MM.1S (cell line): ENCODE data around the gene APOO.

Experiments used
- DNase-seq: peaks from one replicate; pipeline ENCODE4 v3.0.0-alpha.2; 2015
- H2AFZ ChIP-seq: fragments of 300-600 bp; sonication (generic); 2 replicates; pipeline ENCODE4 v1.6.0; 2016; ENCODE audit warnings: antibody characterized with exemption, low read length
- H3F3A ChIP-seq: fragments of 300-600 bp; sonication (generic); 2 replicates; pipeline ENCODE4 v1.6.1; 2016; ENCODE audit warnings: mild to moderate bottlenecking, antibody characterized with exemption, low read length, moderate library complexity, mixed read lengths; ENCODE audit not compliant: insufficient read depth
- H3K27ac ChIP-seq: fragments of 300-600 bp; sonication (generic); 2 replicates; pipeline ENCODE4 v1.5.1; 2016; ENCODE audit warnings: mild to moderate bottlenecking, low read length
- H3K27me3 ChIP-seq: fragments of 300-600 bp; sonication (generic); replicated peaks from 2 replicates; pipeline ENCODE4 v1.6.0; 2016; ENCODE audit warnings: low read length; ENCODE audit not compliant: insufficient read depth
- H3K36me3 ChIP-seq: fragments of 300-600 bp; sonication (generic); replicated peaks from 2 replicates; pipeline ENCODE4 v1.6.1; 2016; ENCODE audit warnings: mild to moderate bottlenecking, low read length, mixed read lengths; ENCODE audit not compliant: insufficient read depth
- H3K4me1 ChIP-seq: fragments of 300-600 bp; sonication (generic); 2 replicates; pipeline ENCODE4 v1.6.1; 2016; ENCODE audit warnings: low read length, mixed read lengths
- H3K4me2 ChIP-seq: fragments of 300-600 bp; sonication (generic); 2 replicates; pipeline ENCODE4 v1.6.0; 2016; ENCODE audit warnings: low read depth, low read length
- H3K4me3 ChIP-seq: fragments of 300-600 bp; sonication (generic); 2 replicates; pipeline ENCODE4 v1.5.1; 2016; ENCODE audit warnings: low read length, mixed read lengths
- H3K79me2 ChIP-seq: fragments of 300-600 bp; sonication (generic); 2 replicates; pipeline ENCODE4 v1.6.1; 2016; ENCODE audit warnings: mixed run types, low read length, mixed read lengths
- H3K9ac ChIP-seq: fragments of 300-600 bp; sonication (generic); 2 replicates; pipeline ENCODE4 v1.6.1; 2016; ENCODE audit warnings: low read length, mixed read lengths
- H3K9me2 ChIP-seq: fragments of 300-600 bp; sonication (generic); replicated peaks from 2 replicates; pipeline ENCODE4 v1.6.1; 2016; ENCODE audit warnings: mild to moderate bottlenecking, low read length, mixed read lengths; ENCODE audit not compliant: insufficient read depth
- H3K9me3 ChIP-seq: fragments of 300-600 bp; sonication (generic); replicated peaks from 2 replicates; pipeline ENCODE4 v1.6.1; 2016; ENCODE audit warnings: mild to moderate bottlenecking, low read length, mixed read lengths; ENCODE audit not compliant: insufficient read depth
- H4K20me1 ChIP-seq: fragments of 300-600 bp; sonication (generic); 2 replicates; pipeline ENCODE4 v1.6.1; 2016; ENCODE audit warnings: mild to moderate bottlenecking, low read length, moderate library complexity, mixed read lengths; ENCODE audit not compliant: insufficient read depth
- EZH2 ChIP-seq: fragments of 300-600 bp; sonication (generic); optimal IDR thresholded peaks from 2 replicates; pipeline ENCODE3; 2017; ENCODE audit warnings: low read depth, mild to moderate bottlenecking, antibody characterized with exemption, low read length, mixed read lengths
- EZH2phosphoT487 ChIP-seq: fragments of 300-600 bp; sonication (generic); IDR thresholded peaks from 2 replicates; pipeline ENCODE4 v1.6.1; 2018; ENCODE audit warnings: antibody characterized with exemption, low read length
- TF ChIP-seq, protein P1 (sequence below): fragments of 300-600 bp; sonication (generic); IDR thresholded peaks from 2 replicates; pipeline ENCODE4 v1.5.1; 2016; ENCODE audit warnings: antibody characterized with exemption, low read length, mixed read lengths

APOO gene

DNA sequence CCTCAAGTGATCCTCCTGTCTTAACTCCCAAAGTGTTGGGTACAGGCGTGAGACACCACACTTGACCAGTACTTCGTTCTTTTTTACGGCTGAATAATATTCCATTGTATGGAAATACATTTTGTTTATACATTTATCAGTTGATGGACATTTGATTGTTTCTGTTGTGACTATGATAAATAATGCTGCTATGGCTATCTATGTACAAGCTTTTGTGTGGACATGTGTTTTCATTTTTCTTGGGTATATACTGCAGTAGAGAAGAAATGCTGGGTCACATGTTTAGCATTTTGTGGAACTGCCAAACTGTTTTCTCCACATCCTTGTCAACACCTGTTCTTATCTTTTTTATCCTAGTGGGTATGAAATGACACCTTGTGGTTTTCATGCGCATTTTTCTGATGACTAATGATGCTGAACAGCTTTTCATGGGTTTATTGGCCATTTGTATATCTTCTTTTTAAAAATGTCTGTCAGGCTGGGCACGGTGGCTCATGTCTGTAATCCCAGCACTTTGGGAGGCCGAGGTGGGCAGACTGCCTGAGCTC lies 87.4 kb downstream of the APOO start:
- no peak overlapping the region; the same call in 1 of the 2 replicates for H3K27ac ChIP-seq
- no peaks in the 10 kb centered on the region for H3K27me3 ChIP-seq
- H4K20me1 ChIP-seq: no peaks in the 10 kb centered on the region
- no peak overlapping the region for H3K4me3 ChIP-seq
- no peak overlapping the region for H3K9ac ChIP-seq
- TF ChIP-seq, protein P1, sequence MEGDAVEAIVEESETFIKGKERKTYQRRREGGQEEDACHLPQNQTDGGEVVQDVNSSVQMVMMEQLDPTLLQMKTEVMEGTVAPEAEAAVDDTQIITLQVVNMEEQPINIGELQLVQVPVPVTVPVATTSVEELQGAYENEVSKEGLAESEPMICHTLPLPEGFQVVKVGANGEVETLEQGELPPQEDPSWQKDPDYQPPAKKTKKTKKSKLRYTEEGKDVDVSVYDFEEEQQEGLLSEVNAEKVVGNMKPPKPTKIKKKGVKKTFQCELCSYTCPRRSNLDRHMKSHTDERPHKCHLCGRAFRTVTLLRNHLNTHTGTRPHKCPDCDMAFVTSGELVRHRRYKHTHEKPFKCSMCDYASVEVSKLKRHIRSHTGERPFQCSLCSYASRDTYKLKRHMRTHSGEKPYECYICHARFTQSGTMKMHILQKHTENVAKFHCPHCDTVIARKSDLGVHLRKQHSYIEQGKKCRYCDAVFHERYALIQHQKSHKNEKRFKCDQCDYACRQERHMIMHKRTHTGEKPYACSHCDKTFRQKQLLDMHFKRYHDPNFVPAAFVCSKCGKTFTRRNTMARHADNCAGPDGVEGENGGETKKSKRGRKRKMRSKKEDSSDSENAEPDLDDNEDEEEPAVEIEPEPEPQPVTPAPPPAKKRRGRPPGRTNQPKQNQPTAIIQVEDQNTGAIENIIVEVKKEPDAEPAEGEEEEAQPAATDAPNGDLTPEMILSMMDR: peak; percentile 16; the same call in 1 of the 2 replicates
- no peak for TF ChIP-seq EZH2phosphoT487
- 0 out of 2 replicates have a peak overlapping the region, but pooled peaks have one; percentile 9 for H3K4me2 ChIP-seq
- no peaks in the 10 kb centered on the region for H3F3A ChIP-seq
- no peaks in the 10 kb centered on the region for H3K36me3 ChIP-seq
- H3K4me1 ChIP-seq: 0 out of 2 replicates have a peak, but pooled peaks cover 3% of the 10 kb centered on the region
- H2AFZ ChIP-seq: no peak overlapping the region
- H3K79me2 ChIP-seq: no peaks in the 10 kb centered on the region
- peak; percentile 51 for DNase-seq
- no peaks in the 10 kb centered on the region for H3K9me3 ChIP-seq
- H3K9me2 ChIP-seq: no peaks in the 10 kb centered on the region

DNA sequence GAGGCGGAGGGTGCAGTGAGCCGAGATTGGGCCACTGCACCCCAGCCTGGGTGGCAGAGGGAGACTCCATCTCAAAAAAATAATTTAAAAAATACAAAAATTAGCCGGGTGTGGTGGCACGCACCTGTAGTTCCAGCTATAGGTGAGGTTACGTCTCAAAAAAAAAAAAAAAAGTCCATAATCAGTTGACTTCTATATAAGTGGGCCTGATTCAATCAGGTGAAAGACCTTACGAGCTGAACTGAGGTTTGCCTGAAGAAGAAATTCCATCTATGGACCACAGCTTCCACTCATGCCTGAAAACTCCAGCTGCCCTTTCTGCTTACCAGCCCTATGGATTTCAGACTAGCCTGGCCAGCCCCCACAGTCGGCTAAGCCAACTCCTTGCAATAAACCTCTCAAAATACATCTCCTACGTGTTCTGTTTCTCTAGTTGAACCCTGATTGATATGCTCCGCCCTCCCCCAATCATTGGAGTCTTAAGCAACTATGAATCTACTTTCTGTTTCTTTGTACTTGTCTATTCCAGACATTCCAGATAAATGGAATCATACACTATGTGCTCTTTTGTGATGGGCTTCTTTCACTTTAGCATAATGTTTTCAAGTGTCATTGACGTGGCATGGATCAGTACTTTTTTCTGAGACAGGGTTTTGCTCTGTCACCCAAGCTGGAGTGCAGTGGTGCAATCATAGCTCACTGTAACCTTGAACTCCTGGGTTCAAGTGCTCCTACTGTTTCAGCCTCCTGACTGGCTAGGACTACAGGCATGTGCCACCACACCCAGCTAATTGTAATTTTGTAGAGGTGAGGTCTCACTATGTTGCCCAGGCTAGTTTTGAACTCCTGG lies 88.1 kb downstream of the APOO start:
- Histone ChIP-seq H3F3A (no peaks in the 10 kb centered on the region), H3K27ac (no peak overlapping the region; the same call in 1 of the 2 replicates), H2AFZ (no peak overlapping the region), H3K4me3 (no peak overlapping the region), H3K9me3 (no peaks in the 10 kb centered on the region), H3K27me3 (no peaks in the 10 kb centered on the region), H3K9me2 (no peaks in the 10 kb centered on the region), H4K20me1 (no peaks in the 10 kb centered on the region), H3K79me2 (no peaks in the 10 kb centered on the region), H3K9ac (no peak overlapping the region), H3K4me1 (0 out of 2 replicates have a peak, but pooled peaks cover 3% of the 10 kb centered on the region), H3K36me3 (no peaks in the 10 kb centered on the region), H3K4me2 (no peak overlapping the region)
- TF ChIP-seq EZH2 (no peak), EZH2phosphoT487 (no peak)
- TF ChIP-seq, protein P1: no peak
- no peak for DNase-seq

DNA sequence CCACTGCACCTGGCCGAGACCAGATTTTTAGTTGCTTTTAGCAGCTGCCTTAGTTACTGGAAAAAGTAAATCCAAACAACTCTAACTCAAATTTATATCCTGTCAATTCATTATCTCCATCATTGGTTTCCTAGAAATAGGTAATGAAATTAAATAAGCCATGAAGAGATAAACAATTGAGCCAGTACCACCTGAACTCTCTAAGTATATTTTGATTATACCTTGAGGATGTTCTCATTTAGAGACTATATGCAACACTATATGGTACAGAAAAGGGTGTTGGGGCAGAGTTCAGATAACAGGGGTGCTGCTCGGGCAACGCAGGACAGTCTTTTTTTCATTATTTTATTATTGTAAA lies 89.8 kb downstream of the APOO start:
- no peaks in the 10 kb centered on the region for H4K20me1 ChIP-seq
- TF ChIP-seq, protein P1: no peak
- TF ChIP-seq EZH2phosphoT487 (no peak), EZH2 (no peak)
- H3F3A ChIP-seq: no peaks in the 10 kb centered on the region
- no peaks in the 10 kb centered on the region for H3K79me2 ChIP-seq
- no peak overlapping the region for H3K27ac ChIP-seq
- no peaks in the 10 kb centered on the region for H3K27me3 ChIP-seq
- no peak for DNase-seq
- no peak overlapping the region for H3K4me3 ChIP-seq
- no peak overlapping the region for H3K4me2 ChIP-seq
- no peak overlapping the region for H3K9ac ChIP-seq
- no peaks in the 10 kb centered on the region for H3K9me3 ChIP-seq
- 0 out of 2 replicates have a peak, but pooled peaks cover 3% of the 10 kb centered on the region for H3K4me1 ChIP-seq
- H3K9me2 ChIP-seq: no peaks in the 10 kb centered on the region
- H3K36me3 ChIP-seq: no peaks in the 10 kb centered on the region
- no peak overlapping the region for H2AFZ ChIP-seq
